GM18526 (cell line): ENCODE data around the gene TMCC1.

ENCODE experiments used
- POLR2A ChIP-seq: IDR thresholded peaks from 3 replicates; pipeline ENCODE4 v1.6.1; 2011; ENCODE audit not compliant: insufficient read length; ENCODE audit errors: extremely low read depth

Gene TMCC1

DNA sequence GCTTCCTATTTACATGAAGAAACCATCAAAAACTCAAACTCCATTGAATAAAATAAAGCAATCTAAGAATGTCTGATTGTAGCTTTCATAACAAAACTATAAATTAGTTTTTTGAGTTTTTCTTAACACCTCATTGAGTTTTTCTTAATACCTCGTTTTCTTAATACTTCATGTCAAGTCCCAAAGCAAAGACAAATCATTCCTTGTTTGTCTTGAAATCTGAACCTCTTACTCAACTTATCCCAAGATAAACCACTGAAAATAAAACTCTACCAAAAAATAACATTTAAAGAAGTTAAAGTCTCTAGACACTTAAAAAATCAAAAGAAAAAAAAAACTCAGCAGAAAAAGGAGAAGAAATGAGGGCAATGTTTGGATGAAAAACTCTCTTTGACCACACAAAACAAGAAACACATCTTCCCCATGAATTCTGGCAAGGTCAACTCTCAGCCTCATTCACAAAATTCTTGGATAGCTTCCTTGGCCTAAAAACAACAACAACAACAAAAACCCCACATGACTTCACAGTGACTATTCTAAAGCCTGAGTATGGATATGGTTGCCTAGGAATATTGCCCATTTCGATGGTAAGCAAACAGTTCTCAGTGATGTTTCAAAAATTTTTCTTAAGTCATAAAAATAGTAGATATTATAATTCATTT is 38.2 kb downstream of the TMCC1 start:
- no peak for TF ChIP-seq POLR2A

GRCh38 chr3:129854460-129854859 is 39.1 kb downstream of the TMCC1 start:
- TF ChIP-seq POLR2A = no peak

DNA sequence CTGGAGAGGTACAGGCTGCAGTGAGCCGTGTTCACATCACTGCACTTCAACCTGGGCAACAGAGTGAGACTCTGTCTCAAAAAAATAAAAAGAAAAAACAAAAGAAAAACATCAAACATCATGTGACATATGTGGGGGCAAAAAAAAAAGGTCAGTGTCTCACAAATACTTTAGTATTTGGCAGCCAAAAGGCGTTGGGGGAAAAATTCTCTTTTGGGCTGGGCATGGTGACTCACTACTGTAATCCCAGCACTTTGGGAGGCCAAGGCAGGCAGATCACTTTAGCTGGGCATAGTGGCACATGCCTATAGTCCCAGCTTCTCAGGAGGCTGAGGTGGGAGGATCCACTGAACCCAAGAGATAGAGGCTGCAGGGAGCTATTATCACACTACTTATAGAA is 47.6 kb downstream of the TMCC1 start:
- TF ChIP-seq POLR2A = no peak

DNA sequence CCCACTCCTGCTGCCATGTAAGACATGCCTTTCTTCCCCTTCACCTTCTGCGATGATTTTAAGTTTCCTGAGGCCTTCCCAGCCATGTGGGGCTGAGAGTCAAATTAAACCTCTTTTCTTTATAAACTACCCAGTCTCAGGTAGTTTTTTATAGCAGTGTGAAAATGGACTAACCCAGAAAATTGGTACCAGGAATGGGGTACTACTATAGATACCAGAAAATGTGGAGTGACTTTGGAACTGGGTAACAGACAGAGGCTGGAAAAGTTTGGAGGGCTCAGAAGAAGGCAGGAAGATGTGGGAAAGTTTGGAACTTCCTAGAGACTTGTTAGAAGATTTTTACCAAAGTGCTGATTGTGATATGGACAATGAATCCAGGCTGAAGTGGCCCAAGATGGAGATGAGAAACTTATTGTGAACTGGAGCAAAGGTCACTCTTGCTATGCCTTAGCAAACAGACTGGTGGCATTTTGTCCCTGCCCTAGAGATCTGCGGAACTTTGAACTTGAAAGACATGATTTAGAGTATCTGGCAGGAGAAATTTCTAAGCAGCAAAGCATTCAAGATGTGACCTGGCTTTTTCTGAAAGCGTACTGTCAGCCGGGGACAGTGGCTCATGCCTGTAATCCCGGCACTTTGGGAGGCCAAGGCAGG is 52.7 kb downstream of the TMCC1 start:
- TF ChIP-seq POLR2A = no peak

- no peak for TF ChIP-seq POLR2A
These were observed 55.4 kb downstream of the TMCC1 start for GRCh38 chr3:129838086-129838485.

GRCh38 chr3:129837065-129837642 is 56.4 kb downstream of the TMCC1 start:
- no peak for TF ChIP-seq POLR2A

DNA sequence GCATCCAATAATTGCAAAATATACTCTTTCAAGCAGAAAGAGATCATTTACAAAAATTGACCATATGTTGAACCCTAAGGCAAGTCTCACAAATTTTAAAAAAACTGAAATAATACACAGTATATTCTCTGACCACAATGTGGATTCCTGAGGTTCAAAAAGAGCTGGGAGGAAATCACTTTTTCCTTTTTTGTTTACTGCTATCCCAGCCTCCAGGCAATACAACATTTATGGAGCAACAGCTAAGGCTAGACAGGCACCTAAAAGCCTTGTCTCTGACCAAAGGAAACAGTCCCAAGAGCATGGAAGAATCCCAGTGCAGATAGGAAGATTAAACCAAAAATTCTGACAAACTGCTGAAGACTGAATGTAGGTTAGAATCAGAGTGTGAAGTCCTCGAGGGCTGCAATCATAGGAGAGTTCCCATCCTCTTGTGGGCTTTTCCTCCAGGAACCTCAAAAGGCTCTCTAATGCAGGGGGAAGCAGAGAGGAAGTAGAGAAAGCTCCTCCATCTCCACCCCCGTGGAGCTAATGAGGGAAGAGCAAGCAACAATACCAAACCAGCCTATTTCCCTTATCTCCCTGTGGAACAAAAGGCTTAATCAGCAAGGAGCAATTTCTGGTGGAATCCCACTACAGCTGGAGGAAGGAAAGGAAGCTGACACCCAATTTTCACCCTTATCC is 57.0 kb downstream of the TMCC1 start:
- no peak for TF ChIP-seq POLR2A

- TF ChIP-seq POLR2A = no peak
These were observed 58.3 kb downstream of the TMCC1 start for GRCh38 chr3:129835198-129835597.

GRCh38 chr3:129834580-129834979 is 58.9 kb downstream of the TMCC1 start:
- no peak for TF ChIP-seq POLR2A

- no peak for TF ChIP-seq POLR2A
These were observed 62.0 kb downstream of the TMCC1 start for GRCh38 chr3:129831503-129831902.

- no peak for TF ChIP-seq POLR2A
These were observed 63.9 kb downstream of the TMCC1 start for GRCh38 chr3:129829640-129830039.

DNA sequence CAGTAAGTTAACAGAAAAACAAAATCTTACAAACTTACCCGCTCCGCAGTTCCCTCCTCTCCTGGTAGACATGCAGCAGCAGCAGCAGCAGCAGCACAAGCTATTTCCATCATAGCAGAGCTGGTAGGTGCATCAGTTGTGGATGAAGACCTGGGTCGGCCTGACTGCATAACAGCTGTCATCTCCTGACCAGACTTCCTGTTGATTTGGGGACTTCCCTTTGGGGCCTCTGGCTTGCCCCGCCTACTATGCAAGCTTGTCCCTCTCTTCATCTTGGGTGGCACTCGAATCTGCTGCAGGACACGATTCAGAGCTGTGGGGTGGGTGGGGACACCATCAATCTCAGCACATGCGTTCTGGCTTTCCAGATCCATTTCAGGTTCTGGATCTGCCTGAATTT is 65.7 kb downstream of the TMCC1 start:
- TF ChIP-seq POLR2A = no peak

DNA sequence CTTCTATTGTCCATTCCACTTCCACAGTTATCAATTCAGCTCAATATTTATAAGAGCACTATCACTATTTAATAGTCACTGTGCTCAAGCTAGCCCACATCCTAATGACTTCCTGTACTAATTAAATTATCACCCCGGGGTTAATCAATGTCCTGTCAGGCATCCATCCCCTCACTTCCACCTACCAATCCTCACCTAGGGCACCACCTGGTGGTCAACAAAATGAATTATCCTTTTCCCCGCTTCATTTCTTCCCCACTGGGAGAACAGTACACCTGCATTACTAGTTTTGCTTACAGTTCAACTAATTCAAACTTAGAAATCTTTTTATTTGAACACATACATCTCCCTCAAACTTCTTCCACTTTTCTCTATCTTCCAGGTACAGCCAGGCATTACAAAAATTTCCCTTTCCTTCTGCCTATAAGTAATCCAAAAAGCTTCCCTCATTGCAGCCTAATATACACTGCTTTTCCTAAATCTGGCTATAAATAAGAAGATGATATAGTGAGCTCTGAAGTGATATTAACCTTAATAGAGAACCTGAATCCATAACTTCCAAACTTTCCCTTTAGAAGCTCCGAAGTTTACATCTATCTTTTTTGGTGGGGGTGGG is 68.5 kb downstream of the TMCC1 start:
- no peak for TF ChIP-seq POLR2A

DNA sequence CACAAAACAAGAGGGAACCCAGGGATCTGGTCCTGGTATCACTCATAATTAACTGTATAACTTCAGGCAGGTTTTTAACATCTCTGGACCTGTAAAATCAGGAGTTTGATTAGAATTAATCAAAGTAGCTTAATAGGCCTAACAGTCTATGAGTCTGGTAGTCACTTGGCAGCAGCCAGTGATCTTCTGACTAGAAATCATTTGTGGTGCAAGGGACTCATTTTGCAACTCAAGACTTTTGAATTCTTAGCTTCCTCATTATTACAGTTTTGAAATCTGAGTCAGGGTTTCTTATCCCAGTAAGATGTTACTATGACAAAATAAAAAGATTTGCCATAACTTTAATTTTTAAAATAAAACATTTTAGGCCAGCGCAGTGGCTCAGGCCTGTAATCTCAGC is 70.8 kb downstream of the TMCC1 start:
- TF ChIP-seq POLR2A = no peak

GRCh38 chr3:129822241-129822640 is 71.3 kb downstream of the TMCC1 start:
- TF ChIP-seq POLR2A = no peak

DNA sequence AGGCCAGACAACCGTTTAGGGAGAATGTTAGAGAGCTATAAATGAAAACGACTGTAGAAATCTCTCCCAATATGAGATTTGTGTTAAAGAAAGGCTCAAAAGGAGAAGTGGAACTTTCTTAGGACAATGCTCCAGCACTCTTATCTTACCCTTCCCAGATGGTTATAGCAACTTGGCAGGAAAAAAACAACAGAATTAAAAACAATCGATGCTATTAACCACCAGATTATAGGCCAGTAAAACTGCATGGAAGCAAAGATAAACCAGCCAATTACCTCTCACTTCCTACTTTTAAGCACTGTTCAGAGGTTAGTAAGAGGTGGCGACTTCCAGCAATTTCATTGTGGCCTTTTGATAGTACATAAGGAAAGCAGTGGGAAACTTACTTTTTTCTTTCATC is 72.9 kb downstream of the TMCC1 start:
- TF ChIP-seq POLR2A = no peak
